ENCODE data around the gene PRKCZ.
A peak's percentile ranks its signal among the peaks of the same experiment; 100 is the strongest.

Gene PRKCZ

DNA sequence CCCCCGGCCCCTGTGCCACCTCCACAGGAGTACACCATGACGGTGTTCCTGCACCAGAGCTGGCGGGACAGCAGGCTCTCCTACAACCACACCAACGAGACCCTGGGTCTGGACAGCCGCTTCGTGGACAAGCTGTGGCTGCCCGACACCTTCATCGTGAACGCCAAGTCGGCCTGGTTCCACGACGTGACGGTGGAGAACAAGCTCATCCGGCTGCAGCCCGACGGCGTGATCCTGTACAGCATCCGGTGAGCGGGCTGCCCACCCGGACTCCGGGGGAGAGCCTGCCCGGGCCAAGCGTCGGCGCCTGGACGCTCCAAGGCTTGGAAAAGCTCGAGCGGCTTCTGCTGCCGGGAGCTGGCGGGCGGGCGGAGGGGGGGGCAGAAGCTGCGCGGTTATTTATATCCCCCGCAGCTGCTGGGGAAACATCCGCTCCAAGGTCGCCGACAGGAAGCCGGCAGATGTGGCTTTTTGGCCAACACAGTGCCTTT, 24.7 kb upstream of the PRKCZ start:
- DNase-seq, result no peak

- DNase-seq, result no peak
Observed at GRCh38 chr1:2027961-2028583, 22.1 kb upstream of the PRKCZ start.

DNA sequence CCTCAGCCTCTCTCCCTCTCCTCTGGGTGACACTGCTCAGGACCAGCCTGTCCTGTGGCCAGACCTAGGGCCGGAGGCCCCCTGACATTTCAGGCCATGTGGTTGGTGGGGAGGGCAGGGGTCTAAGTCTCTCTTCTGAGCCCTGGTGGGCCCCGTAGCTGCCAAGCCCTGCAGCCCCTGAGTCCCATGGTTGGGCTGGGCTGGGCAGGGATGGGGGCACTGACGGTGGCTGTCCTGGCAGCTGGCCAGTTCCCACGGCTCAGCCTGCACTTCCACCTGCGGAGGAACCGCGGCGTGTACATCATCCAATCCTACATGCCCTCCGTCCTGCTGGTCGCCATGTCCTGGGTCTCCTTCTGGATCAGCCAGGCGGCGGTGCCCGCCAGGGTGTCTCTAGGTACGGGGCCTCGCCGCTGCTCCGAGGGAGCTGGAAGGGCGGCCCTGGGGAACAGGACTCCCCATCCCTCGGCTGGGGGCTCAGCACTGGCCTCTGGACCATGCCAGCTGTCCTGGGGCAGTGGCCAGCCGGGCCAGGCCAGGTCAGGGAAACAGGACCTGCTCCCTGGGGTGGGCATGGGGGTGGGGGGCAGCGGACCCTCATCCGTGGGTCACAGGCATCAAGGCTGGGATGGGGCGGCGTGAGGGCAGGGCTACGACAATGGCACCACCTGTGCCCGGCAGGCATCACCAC, 21.2 kb upstream of the PRKCZ start:
- DNase-seq, result no peak

DNA sequence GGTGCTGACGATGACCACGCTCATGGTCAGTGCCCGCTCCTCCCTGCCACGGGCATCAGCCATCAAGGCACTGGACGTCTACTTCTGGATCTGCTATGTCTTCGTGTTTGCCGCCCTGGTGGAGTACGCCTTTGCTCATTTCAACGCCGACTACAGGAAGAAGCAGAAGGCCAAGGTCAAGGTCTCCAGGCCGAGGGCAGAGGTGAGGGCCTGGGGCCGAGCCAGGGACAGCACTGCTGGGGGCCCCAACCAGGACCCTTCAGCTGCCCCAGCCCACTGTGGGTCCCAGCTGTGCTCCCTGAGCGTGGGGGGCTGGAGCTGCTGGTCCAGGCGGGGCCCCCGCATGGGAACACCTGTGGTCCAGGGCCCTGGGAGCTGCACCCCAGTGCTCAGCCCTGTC, 20.6 kb upstream of the PRKCZ start:
- no peak for DNase-seq

GRCh38 chr1:2030076-2030871, 19.9 kb upstream of the PRKCZ start:
- no peak for DNase-seq

DNA sequence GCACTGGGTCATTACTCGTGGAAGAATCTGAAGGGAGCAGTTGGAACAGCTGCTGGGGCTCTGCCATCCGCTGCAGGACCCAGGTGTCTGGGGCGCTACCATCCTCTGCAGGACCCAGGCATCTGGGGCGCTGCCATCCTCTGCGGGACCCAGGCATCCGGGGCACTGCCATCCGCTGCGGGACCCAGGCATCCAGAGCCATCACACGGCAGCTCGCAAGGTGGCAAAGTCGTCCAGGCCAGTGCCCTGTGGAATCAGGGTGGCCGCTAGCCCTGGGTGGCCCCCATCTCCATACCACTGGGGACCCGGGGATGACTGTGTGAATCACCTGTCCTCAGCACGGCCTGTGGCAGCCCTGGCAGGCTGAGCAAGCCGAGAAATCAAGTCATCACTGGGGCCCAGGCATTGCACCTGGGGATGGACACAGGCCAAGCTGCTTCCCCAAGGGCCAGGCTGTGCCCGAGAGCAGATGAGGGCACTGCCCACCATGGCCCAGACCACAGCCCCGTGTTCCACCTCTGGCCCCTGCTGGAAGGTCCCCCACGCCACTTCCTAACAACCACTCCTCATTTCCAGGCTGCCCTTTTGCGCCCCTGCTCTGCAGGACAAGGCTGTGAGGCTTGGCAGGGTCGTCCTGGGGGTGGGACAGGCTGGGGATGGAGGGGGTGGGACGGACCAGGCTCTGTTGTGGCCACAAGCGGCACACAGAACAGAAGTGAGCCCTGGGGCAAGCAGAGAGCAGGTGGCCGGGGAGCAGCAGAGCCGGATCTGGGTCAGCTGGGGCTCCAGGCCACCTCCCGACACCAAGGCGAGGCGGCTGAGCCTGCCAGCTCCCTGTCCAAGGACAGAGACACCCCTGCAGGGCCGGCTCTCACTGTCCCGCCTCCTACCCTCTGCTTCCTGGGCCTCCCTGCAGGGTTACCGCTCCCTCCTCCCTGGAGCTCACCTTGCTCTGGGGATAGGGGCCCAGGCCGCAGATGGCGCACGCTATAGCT, 18.4 kb upstream of the PRKCZ start:
- DNase-seq, result no peak

GRCh38 chr1:2032737-2033136, 17.5 kb upstream of the PRKCZ start:
- DNase-seq, result no peak

DNA sequence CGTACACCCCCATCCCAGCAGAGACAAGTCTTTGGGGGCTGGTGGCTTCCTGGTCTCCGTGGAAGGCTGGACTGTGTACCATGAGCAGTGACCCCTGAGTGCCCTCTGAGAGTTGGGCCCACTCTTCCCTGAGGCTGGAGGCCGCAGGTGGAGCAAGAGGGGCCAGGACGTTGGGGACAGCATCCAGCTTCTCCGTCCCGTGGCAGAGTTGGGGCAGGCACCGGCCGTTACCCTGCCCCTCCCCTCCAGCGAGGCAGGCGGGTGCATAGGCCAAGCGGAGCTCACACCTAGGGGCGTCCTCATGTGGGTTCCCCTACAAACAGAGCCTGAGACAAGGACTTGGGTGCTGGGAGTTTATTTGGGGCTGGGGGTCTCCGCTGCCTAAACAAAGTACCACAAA, 17.0 kb upstream of the PRKCZ start:
- no peak for DNase-seq

- no peak for DNase-seq
Observed at GRCh38 chr1:2036287-2036686, 13.9 kb upstream of the PRKCZ start.

- DNase-seq, result no peak
Observed at GRCh38 chr1:2037314-2037979, 12.8 kb upstream of the PRKCZ start.

DNA sequence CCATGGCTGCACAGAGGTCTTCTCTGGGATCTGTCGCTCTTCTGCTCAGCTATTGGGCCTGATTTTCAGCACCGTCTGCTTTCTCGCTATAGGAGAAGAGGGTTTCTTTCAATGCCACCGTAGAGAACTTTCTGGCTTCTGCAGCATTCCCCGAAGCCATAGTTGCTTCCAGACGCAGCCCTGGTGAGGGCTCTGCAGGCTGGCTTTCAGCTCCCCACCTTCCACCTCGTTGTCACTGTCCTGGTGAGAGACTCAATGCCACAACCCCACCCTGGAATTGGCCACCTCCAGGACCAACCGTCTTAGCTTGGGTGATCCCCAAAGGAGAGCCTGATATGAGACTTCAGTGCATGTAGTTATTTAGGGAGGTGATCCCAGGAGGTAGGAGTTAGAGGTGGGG, 12.0 kb upstream of the PRKCZ start:
- DNase-seq, result no peak

DNA sequence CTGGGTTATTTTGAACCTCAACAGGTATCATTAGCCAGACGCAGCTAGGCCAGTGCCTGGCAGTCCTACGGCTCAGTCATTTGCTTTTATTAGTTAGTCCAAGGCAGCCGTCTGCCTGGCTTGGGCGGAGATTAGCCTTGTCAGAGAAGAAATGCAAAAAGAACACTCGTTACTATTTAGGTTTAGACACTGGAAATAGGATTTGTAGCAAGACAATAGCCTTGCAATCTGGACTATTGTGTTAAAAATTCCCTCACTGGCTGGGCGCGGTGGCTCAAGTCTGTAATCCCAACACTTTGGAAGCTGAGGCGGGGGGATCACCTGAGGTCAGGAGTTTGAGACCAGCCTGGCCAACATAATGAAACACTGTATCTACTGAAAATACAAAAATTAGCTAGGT, 11.0 kb upstream of the PRKCZ start:
- no peak for DNase-seq

DNA sequence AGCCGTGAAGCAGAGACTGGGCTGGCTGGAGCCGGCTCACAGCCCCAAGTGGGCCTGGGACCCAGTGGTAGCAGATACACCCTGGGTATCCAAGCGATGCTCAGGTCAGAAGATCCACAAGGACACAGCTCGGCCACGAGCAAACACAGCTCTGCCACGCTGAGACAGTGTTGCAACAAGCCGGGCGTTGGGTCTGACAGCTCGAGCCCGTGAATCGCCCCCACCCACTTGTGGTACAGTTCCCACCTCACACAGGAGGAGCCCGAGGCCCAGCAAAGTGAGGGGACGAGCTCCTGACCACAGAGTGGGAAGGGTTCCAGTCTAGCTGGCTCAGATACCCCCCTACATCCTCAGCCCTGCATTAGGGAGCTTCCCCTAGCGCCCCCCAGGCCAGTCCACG, 8.9 kb upstream of the PRKCZ start:
- no peak for DNase-seq

DNA sequence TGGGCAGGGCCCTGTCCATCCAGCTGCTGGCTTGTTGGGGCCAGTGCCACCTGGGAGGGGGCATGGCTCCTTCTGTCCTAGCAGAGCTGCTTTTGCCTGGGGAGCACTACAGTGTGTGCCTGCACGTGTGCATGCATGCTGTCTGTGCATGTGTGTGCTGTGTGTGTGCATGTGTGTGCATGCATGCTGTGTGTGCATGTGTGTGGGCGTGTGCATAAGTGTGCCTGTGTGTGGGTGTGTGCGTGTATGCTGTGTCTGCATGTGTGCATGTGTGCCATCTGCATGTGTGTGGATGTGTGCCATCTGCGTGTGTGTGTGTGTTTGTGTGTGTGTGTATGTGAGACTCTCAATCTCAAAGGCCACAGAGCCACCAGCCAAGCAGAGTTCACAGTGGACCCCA, 8.3 kb upstream of the PRKCZ start:
- DNase-seq, result no peak

DNA sequence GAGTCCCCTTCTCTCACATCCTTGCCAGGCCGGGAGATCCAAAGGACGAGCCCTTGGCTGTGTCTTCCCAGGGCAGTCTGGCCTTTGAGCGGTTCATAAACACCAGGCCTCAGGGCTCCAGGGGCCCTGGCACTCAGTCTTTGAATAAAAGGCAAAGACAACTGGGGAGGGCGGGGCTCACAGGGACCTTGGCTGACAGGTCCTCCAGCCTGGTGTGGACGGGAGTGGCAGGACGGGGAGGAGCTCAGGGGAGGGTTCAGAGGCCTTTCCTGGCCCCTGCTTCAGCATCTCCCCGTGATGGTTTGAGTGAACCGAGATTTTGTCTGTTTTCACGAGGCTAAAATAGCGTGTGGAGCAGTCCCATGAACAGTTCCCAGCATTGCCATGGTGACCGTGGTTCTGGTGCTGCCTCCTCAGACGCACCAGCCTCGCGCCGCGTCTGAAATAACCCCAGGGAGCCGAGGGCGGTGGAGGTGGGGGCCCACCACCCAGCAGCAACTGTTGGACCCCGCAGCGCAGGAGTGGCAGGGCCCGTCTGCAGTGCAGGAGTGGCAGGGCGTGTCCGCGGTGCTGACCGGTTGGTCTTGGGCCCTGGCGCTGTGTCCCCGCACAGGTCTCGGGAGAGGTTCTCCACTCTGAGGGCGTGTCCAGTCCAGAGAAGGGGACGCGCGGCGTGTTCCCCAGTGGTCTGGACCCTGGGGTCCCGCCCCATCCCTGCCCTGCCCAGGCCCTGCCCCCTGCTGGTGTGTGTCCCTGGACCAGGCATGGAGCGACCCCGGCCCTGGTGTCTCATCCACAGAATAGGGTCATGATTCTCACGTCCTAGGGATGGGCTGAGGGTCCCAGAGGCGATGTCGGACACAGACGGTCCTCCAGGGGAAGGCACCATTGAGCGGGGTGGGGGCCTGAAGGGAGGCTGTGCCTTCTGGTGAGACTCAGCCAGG, 7.1 kb upstream of the PRKCZ start:
- DNase-seq, result no peak

DNA sequence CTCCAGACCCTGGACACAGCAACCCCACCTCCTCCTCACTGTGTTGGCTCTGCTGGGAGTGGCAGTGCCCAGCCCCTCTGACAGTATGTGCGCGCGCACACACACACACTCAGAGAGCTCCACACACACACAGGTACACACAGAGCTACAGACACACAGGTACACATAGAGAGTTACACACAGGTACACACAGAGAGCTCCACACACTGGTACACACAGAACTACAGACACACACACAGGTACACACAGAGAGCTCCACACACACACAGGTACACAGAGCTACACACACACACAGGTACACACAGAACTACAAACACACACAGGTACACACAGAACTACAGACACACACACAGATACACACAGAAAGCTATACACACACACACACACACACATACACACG, 6.3 kb upstream of the PRKCZ start:
- no peak for DNase-seq

- peak; percentile 85 to 86 for DNase-seq
Observed at GRCh38 chr1:2044510-2045319, 5.5 kb upstream of the PRKCZ start.

GRCh38 chr1:2045468-2046173, 4.6 kb upstream of the PRKCZ start:
- no peak for DNase-seq

DNA sequence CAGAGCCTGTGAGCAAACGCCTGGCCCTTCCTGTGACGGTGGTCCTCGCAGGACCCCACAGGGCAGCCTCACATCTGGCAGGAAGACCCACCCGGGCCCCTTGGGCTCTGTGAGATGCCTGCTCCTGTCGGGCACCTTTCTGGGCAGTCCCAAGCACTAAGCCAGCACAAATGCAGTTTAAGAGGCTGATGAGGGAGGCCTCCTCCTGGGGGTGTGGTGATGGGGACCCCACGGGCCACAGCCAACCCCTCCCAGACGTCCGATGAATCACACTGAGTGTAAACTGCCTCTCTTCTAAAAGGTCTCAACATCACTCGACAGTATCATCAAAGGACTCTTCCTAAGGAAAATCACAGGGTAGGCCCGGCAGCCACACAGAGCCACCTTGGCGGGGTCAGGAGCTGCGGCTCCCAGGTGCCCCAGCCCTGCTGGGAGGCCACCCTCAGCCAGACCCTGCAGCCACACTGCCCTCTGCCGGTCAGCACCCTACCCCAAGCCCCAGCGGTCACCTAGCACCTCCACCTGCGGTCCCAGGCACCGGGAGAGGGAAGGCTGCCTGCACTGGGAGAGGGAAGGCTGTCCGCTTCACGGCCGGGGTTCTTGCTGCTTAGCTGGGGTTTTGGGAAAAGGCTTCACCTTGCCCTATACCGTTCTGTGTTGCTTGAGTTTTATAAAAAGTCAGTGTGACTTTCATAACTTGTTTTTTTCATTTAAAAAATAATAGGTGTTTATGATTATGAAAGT, 3.9 kb upstream of the PRKCZ start:
- peak; percentile 61 to 63 for DNase-seq
